Mesenchymal stem cell (in vitro differentiated cells and primary cell): Measurements from ENCODE around the gene COPE.

Source experiments
- DNase-seq: peaks from one replicate; pipeline ENCODE4 v3.0.0-alpha.2; 2013
- H2AFZ ChIP-seq: one replicate; pipeline ENCODE4 v1.6.1; 2013; ENCODE audit warnings: low read depth, mild to moderate bottlenecking, control low read depth, inconsistent platforms, low read length, moderate library complexity
- H2AK5ac ChIP-seq: 2 replicates; pipeline ENCODE4 v1.6.1; 2013; ENCODE audit warnings: low read length, moderate library complexity, mild to moderate bottlenecking, inconsistent platforms; ENCODE audit not compliant: severe bottlenecking
- H2BK120ac ChIP-seq: one replicate; pipeline ENCODE4 v1.6.1; 2013; ENCODE audit warnings: low read depth, mild to moderate bottlenecking, inconsistent platforms, low read length, moderate library complexity
- H2BK12ac ChIP-seq, 2 experiments: one replicate each; pipeline ENCODE4 v1.6.1; 2013; ENCODE audit warnings: inconsistent platforms in 2 of 2, low read length in 2 of 2, mild to moderate bottlenecking in 2 of 2, moderate library complexity in 2 of 2, control low read depth in 1 of 2
- H2BK15ac ChIP-seq: one replicate; pipeline ENCODE4 v1.6.1; 2013; ENCODE audit warnings: mild to moderate bottlenecking, low read depth, inconsistent platforms; ENCODE audit not compliant: poor library complexity, severe bottlenecking
- H2BK5ac ChIP-seq: 2 replicates; pipeline ENCODE4 v1.6.1; 2013; ENCODE audit warnings: low read depth, mild to moderate bottlenecking, low read length, control low read depth, inconsistent platforms; ENCODE audit not compliant: poor library complexity, severe bottlenecking
- H3K14ac ChIP-seq, 2 experiments: one replicate each; pipeline ENCODE4 v1.6.1; 2013; ENCODE audit warnings: inconsistent platforms in 2 of 2, low read length in 2 of 2, control low read depth in 1 of 2, mild to moderate bottlenecking in 1 of 2, moderate library complexity in 1 of 2
- H3K18ac ChIP-seq, 2 experiments: one replicate each; pipeline ENCODE4 v1.6.1; 2013; ENCODE audit warnings: inconsistent platforms in 2 of 2, low read length in 2 of 2, control low read depth in 1 of 2, low read depth in 1 of 2, mild to moderate bottlenecking in 1 of 2
- H3K23ac ChIP-seq, 2 experiments: one replicate each; pipeline ENCODE4 v1.6.1; 2013; ENCODE audit warnings: inconsistent platforms in 2 of 2, low read length in 2 of 2, mild to moderate bottlenecking in 2 of 2, moderate library complexity in 2 of 2, control low read depth in 1 of 2
- H3K27ac ChIP-seq: 2 replicates; pipeline ENCODE4 v1.5.1; 2013; ENCODE audit warnings: mild to moderate bottlenecking, moderate library complexity, low read length, control low read depth, inconsistent platforms; ENCODE audit not compliant: poor library complexity, severe bottlenecking
- H3K27me3 ChIP-seq, 2 experiments: 2 replicates each; pipeline versions ENCODE4 v1.6.1 to v1.7.0; 2013; ENCODE audit warnings: low read length in 2 of 2, mild to moderate bottlenecking in 2 of 2, moderate library complexity in 2 of 2, control low read depth in 1 of 2, inconsistent platforms in 1 of 2; ENCODE audit not compliant: control insufficient read depth in 1 of 2, insufficient read depth in 1 of 2
- H3K36me3 ChIP-seq, 2 experiments: 2 replicates each; pipeline versions ENCODE4 v1.6.1 to v1.7.0; 2013; ENCODE audit warnings: low read length in 2 of 2, control low read depth in 1 of 2, inconsistent platforms in 1 of 2, low read depth in 1 of 2, mild to moderate bottlenecking in 1 of 2; ENCODE audit not compliant: insufficient read depth in 2 of 2, control insufficient read depth in 1 of 2
- H3K4ac ChIP-seq, 2 experiments: one replicate each; pipeline ENCODE4 v1.6.1; 2013; ENCODE audit warnings: inconsistent platforms in 2 of 2, low read length in 2 of 2, mild to moderate bottlenecking in 2 of 2, moderate library complexity in 2 of 2, control low read depth in 1 of 2, low read depth in 1 of 2
- H3K4me1 ChIP-seq: 2 replicates; pipeline ENCODE4 v1.6.1; 2013; ENCODE audit warnings: low read depth, low read length, control low read depth; ENCODE audit not compliant: control insufficient read depth, insufficient read depth
- H3K4me2 ChIP-seq: 2 replicates; pipeline ENCODE4 v1.6.1; 2013; ENCODE audit warnings: low read length, mild to moderate bottlenecking, inconsistent platforms; ENCODE audit not compliant: poor library complexity, severe bottlenecking
- H3K4me3 ChIP-seq, 2 experiments: 2 replicates each; pipeline versions ENCODE4 v1.5.1 to v1.7.0; 2013; ENCODE audit warnings: low read length in 2 of 2, mild to moderate bottlenecking in 2 of 2, control low read depth in 1 of 2, low read depth in 1 of 2; ENCODE audit not compliant: insufficient read depth in 1 of 2
- H3K79me1 ChIP-seq: replicated peaks from 2 replicates; pipeline ENCODE4 v1.6.1; 2013; ENCODE audit warnings: mild to moderate bottlenecking, control low read depth, low read length, inconsistent platforms; ENCODE audit not compliant: poor library complexity, severe bottlenecking
- H3K9ac ChIP-seq: 2 replicates; pipeline ENCODE4 v1.7.0; 2013; ENCODE audit warnings: mild to moderate bottlenecking, low read length, moderate library complexity
- H3K9me3 ChIP-seq: 2 replicates; pipeline ENCODE4 v1.7.0; 2013; ENCODE audit warnings: mild to moderate bottlenecking, low read length; ENCODE audit not compliant: control insufficient read depth
- H4K8ac ChIP-seq: one replicate; pipeline ENCODE4 v1.6.1; 2013; ENCODE audit warnings: inconsistent platforms, mild to moderate bottlenecking, low read length, moderate library complexity
- H4K91ac ChIP-seq: one replicate; pipeline ENCODE4 v1.6.1; 2013; ENCODE audit warnings: mild to moderate bottlenecking, low read length, inconsistent platforms
- WGBS: methylation state at CpG from one replicate; pipeline ENCODE4 v1.1.7; 2013; ENCODE audit warnings: mixed read lengths; 5-methylcytosine and 5-hydroxymethylcytosine counted together

COPE gene

GRCh38 chr19:18931316-18932162, 12.4 kb upstream of the COPE start:
- Histone ChIP-seq H3K23ac (no peak overlapping the region), H3K18ac (no peak overlapping the region), H3K27me3 (no peaks in the 10 kb centered on the region), H2BK5ac (no peak overlapping the region), H3K14ac (no peak overlapping the region), H2AK5ac (no peak overlapping the region), H3K27ac (no peak overlapping the region), H2BK120ac (no peak overlapping the region), H3K36me3 (peaks cover 73 to 87% of the 10 kb centered on the region in 2 experiments), H3K79me1 (peaks cover 35% of the 10 kb centered on the region), H3K9ac (no peak overlapping the region), H3K9me3 (no peaks in the 10 kb centered on the region), H3K4me2 (no peak overlapping the region), H4K8ac (peak overlapping the region; percentile 45), H3K4me3 (no peak overlapping the region), H3K4me1 (peaks cover 3% of the 10 kb centered on the region), H2AFZ (no peak overlapping the region), H2BK15ac (peak overlapping the region; percentile 46), H2BK12ac (no peak overlapping the region), H4K91ac (peak overlapping the region; percentile 34), H3K4ac (no peak overlapping the region)
- DNase-seq: no peak
- 93% methylated on average over 34 of the region's 34 CpGs for WGBS

- no peaks in the 10 kb centered on the region for H3K9me3 ChIP-seq
- H3K27ac ChIP-seq: no peak overlapping the region
- no peak overlapping the region for H3K4me3 ChIP-seq
- H3K4me2 ChIP-seq: no peak overlapping the region
- no peak overlapping the region for H3K9ac ChIP-seq
- WGBS: 96% methylated on average over 25 of the region's 25 CpGs
- H2AFZ ChIP-seq: no peak overlapping the region
- H2BK5ac ChIP-seq: no peak overlapping the region
- no peak overlapping the region for H2BK15ac ChIP-seq
- no peak overlapping the region for H3K23ac ChIP-seq
- H2BK120ac ChIP-seq: no peak overlapping the region
- H3K4ac ChIP-seq: no peak overlapping the region
- no peak overlapping the region for H4K8ac ChIP-seq
- peaks cover 38% of the 10 kb centered on the region for H3K79me1 ChIP-seq
- no peak overlapping the region for H2AK5ac ChIP-seq
- no peaks in the 10 kb centered on the region for H3K27me3 ChIP-seq
- H3K18ac ChIP-seq: no peak overlapping the region
- H4K91ac ChIP-seq: no peak overlapping the region
- no peak for DNase-seq
- H3K4me1 ChIP-seq: peaks cover 3% of the 10 kb centered on the region
- no peak overlapping the region for H2BK12ac ChIP-seq
- H3K14ac ChIP-seq: no peak overlapping the region
- H3K36me3 ChIP-seq: peaks cover 80 to 93% of the 10 kb centered on the region in 2 experiments
These were observed 10.1 kb upstream of the COPE start for GRCh38 chr19:18929311-18929710.

GRCh38 chr19:18928018-18928805, 9.0 kb upstream of the COPE start:
- no peak overlapping the region for H3K27ac ChIP-seq
- H3K27me3 ChIP-seq: no peaks in the 10 kb centered on the region
- H2BK15ac ChIP-seq: no peak overlapping the region
- WGBS: 93% methylated on average over 26 of the region's 26 CpGs
- no peaks in the 10 kb centered on the region for H3K9me3 ChIP-seq
- H3K14ac ChIP-seq: no peak overlapping the region
- no peak overlapping the region for H3K4me2 ChIP-seq
- DNase-seq: no peak
- H3K4ac ChIP-seq: no peak overlapping the region
- H3K4me1 ChIP-seq: peaks cover 3% of the 10 kb centered on the region
- H2BK12ac ChIP-seq: no peak overlapping the region
- no peak overlapping the region for H3K18ac ChIP-seq
- H4K8ac ChIP-seq: no peak overlapping the region
- H2BK120ac ChIP-seq: no peak overlapping the region
- H3K4me3 ChIP-seq: no peak overlapping the region
- H3K23ac ChIP-seq: no peak overlapping the region
- no peak overlapping the region for H4K91ac ChIP-seq
- H2AFZ ChIP-seq: no peak overlapping the region
- peaks cover 79 to 89% of the 10 kb centered on the region in 2 experiments for H3K36me3 ChIP-seq
- peaks cover 36% of the 10 kb centered on the region for H3K79me1 ChIP-seq
- H2BK5ac ChIP-seq: no peak overlapping the region
- no peak overlapping the region for H3K9ac ChIP-seq
- no peak overlapping the region for H2AK5ac ChIP-seq

- Histone ChIP-seq H3K36me3 (peaks cover 80 to 82% of the 10 kb centered on the region in 2 experiments), H3K4me3 (no peak overlapping the region), H3K14ac (no peak overlapping the region), H3K79me1 (peaks cover 39% of the 10 kb centered on the region), H3K27me3 (no peaks in the 10 kb centered on the region), H2BK15ac (no peak overlapping the region), H2BK120ac (no peak overlapping the region), H4K8ac (no peak overlapping the region), H2AFZ (no peak overlapping the region), H3K27ac (no peak overlapping the region), H3K4me2 (no peak overlapping the region), H2AK5ac (no peak overlapping the region), H3K9ac (no peak overlapping the region), H3K23ac (no peak overlapping the region), H3K18ac (no peak overlapping the region), H3K9me3 (no peaks in the 10 kb centered on the region), H3K4ac (no peak overlapping the region), H3K4me1 (peaks cover 10% of the 10 kb centered on the region), H2BK12ac (no peak overlapping the region), H4K91ac (no peak overlapping the region), H2BK5ac (no peak overlapping the region)
- 96% methylated on average over 15 of the region's 15 CpGs for WGBS
- DNase-seq: no peak
These were observed 5.6 kb upstream of the COPE start for GRCh38 chr19:18924684-18925213.
